SW480 (cell line): Measurements from ENCODE around the gene ALKBH5.
A peak's percentile ranks its signal among the peaks of the same experiment; 100 is the strongest.

Experiments used
- DNase-seq: peaks from one replicate; pipeline ENCODE4 v3.0.0-alpha.2; 2016; ENCODE audit warnings: low spot score

Gene ALKBH5

DNA sequence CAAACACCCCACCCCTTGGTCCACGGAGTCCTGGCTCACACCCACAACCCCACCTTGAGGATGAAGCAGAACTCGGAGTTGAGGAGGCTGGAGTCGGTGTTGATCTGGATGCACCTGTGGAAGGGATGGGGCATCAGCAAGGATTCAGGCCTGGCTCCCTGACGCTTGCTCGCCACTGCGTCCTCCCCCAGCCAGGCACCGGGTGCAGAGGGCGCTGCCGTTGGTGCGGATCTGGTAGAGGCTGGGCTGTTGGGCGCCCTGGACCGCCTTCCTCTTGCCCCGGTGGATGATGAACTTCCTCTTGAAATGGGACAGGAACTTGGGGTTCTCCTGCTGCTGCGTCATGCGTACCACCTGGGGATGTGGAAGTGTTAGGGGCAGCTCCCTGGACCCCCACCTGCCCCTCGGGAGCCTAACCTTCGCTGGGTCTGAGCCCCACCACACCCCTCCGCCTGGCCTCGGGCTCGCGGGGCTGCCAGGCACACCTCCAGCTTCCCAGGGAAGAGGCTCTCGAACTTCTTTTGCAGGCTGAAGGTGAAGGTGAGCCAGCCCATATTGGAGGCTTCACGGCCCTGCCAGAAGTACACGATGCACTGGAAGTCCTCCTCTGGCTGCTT, 62.6 kb downstream of the ALKBH5 start:
- DNase-seq = no peak

DNA sequence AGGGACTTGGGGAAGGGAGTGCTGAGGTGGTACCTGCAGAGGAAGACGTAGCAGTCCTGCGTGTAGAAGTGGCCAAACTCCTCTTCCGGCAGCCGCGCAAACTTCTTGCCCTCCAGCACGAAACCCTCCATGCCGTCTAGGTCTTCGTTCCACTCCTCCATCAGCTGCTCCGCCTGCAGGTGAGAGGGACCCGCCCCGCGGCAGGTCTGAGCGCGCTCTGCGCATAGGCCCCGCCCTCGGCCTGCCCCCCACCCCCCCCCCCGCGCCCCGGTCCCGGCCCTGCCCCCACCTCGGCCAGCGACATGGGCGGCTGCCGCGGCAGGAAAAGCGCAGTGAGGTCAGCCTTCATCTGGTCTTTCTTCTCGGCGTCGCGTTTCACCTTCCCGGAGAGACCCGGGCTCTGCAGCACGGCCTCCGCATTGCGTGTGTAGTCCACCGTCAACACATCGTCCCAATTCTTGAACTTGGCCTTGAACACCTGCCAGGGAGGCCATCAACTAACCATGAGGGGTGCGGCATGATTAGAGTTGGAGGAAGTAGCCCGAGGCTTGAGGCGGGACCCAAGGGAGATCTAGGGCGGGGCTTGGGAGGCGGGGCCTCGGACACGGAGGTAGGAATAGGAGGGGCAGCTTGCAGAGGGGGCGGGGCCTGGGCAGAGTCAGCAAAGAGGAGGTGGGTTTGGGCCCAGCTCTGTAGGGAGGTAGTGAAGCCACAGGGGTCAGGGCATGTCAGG, 63.4 kb downstream of the ALKBH5 start:
- no peak for DNase-seq

DNA sequence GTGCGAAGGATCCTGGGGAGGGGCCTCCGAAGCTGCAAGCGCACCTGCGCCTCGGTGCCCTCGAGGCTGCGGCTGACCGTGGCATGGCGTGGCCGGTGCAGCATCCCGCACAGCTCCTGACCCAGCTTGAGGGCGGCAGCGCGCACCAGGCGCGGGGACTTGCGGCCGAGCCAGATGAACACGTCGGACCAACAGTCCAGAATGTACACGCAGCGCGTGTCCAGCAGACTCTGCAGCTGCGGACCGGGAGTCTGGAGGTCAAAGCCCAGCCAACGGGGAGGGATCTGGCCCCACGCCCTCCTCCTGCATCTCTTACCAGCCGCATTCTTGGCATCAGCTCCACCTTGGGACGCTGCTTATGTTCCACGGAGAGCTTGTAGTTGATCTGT, 64.0 kb downstream of the ALKBH5 start:
- no peak for DNase-seq

DNA sequence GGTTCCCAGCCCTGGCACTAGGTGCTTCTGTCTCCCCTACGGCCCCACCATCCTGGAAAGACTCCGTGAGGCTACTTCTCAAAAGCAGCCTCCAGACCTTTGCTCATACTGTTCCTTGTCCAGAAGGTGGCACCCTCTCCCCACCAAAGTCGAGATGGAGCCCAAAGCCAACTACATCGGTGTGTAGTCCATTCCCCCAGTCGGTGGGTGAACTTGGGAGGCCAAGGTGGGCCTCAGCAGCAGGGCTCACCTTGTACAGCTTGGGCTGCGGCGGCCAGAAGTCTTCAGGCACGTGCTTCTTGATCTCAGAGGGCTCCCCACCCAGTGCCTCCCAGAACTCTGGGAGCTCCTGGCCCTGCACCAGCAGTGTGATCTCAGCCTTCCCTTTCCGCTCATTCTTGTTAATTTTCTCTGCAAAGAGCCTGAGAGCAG, 64.7 kb downstream of the ALKBH5 start:
- DNase-seq = peak; percentile 67

DNA sequence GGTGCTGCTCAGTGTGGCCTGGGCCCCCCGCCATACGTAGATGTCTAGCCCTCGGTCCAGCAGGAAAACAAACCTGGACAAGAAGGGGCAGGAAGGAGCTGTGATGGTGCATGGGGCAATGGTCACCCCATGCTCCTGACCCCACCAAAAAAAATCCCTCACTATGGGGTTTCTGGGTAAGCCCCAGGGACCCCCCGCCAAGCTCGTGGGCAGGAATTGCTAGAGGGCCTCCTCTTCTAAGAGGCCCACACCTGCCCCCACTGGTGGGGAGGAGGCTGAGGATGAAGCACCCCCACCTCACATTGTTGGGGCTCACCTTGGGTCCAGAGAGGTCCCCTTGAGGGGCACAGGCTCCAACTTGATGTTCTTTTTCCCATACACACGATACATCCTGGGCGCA, 65.2 kb downstream of the ALKBH5 start:
- DNase-seq = no peak

DNA sequence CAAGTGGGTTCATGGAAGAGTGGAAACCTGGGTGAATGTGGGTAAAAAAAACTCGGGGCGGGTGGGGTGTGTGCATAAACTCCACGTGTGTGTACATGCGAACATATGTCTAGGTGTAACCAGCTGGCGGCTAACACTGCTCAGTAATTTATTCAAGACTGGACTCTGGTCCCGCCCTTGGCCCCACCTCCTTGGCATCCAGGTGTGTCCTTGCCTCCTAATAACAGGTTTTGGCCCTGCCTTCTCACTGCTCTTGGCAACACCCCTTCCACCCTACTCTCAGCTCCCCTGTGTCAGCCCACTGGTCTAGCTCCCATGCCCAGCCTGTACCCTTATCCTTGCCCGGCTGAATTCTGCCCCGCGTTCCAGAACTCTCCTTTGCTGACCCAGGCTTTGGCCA, 66.6 kb downstream of the ALKBH5 start:
- no peak for DNase-seq

DNA sequence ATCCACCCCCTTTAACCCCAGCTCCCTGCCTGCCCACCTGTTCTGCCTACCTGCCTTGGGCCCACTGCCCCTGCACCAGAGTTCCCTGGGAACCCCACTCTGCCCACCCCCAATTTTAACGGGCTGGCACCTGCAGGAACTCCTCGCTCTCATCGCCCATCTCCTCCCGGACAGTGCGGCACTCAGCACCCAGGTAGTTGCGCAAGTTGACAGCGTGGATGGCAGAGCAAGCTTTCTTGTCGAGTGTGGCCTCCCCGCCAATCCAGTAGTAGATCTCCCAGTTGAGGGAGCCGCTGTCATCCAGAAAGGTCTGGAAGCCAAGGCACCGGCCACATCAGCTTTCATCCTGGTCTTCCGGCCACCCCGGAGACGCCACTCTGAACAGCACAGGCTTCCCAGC, 67.1 kb downstream of the ALKBH5 start:
- DNase-seq = no peak

DNA sequence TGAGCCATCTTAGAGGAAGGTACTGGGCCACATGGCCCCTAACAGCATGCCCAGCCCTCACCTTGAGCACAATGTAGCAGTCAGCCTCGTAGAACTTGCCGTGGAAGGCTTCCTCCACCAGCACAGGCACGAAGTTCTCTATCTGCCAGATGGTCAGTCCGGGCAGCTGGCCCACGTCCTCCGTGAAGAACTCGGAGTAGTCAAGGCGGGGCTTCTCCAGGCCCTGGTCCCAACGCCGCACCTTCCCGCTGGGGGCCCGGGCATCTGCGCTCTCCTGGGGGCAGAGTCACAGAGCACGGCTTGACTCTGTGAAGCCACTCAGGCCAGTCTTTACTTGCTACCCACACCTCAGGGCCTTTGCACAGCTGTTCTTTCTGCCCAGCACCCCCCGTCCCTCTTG, 67.6 kb downstream of the ALKBH5 start:
- no peak for DNase-seq

DNA sequence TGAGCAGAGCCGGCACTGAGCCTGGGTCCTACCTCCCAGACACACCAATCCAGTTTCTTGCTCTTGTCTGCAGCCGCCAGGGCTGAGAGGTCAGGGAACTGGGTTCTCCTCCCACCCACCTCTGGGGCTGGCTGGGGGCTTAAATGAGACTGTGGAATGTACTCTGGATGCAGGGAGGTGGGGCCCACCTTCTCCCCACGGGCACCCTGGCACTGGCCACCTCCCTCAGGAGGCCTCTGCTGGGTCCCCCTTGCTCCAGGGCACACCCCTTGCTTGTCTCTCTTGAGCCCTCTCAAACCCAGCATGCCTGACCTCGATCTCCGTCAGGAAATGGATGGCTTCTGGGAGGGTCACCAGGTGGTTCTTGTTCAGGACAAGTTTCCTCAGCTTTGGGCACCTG, 68.5 kb downstream of the ALKBH5 start:
- DNase-seq = no peak

DNA sequence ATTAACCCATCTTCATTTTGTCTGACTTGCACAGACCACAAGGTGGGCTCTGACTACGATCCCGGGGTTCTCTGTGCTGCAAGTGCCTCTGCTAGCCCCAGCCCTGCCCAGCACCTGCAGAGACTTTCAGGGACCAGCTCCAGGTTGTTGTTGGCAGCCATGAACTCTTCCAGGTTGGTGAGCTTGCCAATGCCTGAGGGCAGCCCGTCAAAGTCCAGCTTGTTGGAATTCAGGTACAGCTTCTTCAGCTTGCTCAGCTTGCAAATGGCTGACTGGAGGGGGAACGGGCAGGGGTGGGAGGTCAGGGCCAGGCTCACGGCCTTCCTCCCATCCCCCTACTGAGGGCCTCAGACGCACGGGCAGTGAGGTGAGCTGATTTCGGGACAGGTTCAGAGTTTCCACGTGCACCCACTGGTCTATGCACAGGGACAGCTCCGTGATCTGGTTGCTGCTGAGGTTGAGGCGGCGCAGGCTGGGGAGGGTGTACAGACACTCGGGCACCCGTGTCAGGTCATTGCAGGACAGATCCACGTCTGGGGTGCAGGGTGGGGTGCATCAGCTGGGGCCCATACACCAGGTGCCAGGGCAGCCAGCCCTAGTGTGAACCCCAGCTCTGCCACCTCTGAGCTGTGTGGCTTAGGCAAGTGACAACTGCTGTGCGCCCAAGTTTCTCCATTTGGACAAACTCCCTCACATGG, 69.7 kb downstream of the ALKBH5 start:
- DNase-seq = no peak

DNA sequence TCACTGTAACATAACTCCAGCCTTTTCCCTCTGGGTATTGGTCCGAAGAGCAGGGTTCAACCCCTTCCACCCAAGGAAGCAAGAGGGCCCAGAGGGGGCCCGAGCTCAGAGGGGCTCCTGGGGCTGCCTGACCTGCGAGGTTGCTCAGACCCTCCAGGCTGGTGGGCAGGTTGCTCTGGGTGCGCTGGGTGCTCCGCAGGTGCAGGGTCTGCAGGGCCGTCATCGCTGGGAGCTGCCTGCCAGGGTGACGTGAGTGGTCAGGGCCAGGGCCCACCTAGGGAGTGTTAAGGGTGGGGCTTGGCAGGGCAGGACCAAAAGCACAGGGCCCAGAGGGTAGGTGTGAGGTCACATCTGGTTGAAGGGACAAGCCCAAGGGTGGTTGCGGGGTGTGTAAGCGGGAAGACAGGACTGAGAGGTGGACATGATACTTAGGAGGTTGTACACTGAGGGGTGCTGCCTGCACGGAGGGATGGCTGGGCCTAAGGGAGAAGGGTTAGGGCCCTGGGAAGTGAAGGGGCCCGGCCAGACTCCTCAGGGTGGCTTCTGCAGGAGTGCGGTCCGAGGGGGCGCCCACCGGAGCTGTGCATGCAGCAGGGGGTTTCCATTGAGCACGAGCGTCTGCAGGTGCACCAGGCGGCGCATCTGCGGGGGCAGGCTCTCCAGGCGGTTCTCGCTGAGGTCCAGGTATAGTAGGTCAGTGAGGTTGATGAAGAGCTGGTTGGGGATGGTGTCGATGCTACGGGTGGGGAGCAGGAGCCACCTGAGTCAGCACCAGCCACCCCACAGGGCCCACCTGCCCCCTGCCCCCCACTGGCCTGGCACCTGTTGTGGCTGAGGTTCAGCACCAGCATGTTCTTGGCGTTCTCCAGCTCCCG, 70.6 kb downstream of the ALKBH5 start:
- DNase-seq = no peak

DNA sequence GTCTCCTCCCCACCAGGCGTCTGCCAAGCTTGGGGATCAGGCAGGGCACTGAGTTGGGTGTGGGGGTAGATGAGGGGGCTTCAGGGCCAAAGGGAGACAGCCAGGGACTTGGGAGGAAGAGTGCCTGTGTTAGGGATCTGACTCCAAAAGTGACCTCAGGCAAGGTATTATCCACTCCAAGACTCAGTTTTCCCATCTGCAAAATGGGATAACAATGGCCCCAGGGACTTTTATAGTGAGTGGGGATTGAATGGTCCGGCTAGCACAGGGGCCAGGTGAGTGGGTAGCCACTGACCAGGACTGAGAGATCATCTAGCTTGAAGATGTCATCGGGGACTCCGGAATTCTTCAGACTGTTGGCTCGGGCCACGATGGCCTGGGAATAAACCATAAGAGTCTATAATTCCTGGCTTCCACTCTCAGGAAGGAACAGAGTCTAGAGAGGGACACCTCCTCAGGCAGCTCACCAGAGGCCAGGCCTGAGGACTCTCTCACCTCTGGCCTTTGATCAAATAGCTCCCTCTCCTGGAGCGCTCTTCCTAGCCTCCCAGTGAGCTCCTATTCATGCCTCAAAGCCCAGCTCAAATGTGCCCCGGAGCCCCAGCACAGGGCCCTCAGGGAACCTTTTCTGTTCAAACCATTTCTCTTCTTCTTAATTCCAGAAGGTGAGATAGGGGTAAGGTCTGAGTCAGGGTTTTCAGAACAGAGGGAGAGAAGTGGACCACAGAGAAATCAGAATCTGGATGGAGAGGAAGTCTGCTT, 71.4 kb downstream of the ALKBH5 start:
- no peak for DNase-seq

DNA sequence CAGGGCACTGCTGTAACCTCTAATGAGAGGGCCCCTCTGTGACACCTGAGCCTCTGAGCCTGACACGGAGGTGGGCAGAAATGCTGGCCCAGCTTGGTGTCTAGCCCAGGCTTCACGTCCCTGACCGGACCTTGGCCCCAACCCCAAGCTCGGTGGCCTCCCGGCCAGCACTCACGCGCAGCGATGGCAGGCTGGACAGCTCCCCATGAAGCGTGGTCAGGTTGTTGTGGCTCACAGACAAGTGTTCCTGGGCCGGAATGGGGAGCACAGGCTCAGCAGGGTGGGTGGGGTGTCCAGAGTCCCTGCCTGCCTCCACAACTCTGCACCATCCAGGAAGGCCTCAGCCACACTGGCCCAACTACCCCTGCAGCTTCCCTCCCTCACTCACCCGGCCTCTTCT, 72.7 kb downstream of the ALKBH5 start:
- DNase-seq = no peak

DNA sequence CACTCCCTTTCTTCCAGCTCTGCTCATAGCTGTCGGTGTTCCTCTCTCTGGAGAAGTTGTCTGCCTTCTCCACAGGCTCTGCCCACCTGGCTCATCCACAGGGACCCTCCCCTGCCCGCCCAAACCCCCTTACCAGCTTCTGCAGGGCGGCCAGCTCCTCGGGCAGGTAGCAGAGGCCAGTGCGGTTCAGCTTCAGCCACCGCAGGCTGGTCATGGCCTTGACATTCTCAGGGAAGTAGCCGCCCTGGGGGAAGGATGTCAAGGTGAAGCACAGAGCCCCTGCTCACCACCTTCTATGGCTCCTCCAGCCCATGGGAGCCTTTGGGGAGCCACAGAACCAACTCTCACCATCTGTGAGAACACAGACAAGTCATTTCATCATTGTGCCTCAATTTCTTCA, 73.1 kb downstream of the ALKBH5 start:
- no peak for DNase-seq

DNA sequence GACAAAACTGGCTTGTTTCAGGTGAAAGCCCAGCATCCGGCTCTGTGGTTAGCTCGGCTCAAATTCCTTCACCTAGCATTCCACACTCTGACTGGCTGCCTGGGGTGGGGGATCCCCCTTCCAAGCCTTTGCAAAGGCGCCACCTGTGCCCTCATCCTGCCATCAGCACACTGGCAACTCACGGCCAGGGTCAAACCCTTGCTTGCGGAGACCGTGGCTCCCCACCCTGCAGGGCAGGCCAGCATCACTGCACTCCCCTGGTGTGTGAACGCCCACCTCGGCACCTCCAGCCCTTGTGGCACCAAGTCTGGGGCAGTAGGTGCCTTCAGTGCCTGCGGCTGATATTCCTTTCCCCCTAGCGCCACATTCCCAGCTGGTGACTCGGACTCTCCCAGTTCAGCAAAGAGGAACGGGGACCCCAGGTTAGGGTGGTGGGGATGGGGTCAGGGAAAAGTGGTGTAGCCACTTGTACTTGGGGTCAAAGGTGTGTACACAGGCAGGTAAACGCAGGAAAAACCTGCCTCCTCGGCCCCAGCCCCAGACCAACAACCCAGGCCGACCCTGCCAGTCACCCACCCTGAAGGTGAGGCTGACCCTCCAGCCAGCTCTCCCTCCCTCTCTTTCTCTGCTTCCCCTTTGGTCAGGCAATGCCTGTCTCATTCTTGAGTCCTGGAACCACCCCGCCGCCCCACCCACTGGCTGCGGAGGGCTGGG, 73.8 kb downstream of the ALKBH5 start:
- DNase-seq = peak; percentile 73

DNA sequence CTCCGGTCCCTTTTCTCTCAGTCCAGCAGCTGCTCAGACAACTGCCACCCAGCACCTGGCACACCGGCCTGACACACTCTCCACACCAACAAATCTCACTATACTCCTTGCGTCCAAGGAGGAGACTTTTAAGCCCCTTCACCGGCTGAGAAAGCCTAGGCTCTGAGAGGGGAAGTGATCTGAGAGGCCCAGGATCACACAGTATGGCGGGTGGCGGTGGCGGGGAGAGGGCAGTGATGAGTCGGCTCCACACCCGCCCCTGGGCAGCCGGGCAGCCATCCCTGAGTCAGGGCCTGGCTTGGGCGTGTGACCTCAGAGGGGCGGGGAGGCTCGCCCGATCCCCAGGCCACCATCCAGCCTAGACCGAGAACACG, 74.3 kb downstream of the ALKBH5 start:
- DNase-seq = peak; percentile 72

DNA sequence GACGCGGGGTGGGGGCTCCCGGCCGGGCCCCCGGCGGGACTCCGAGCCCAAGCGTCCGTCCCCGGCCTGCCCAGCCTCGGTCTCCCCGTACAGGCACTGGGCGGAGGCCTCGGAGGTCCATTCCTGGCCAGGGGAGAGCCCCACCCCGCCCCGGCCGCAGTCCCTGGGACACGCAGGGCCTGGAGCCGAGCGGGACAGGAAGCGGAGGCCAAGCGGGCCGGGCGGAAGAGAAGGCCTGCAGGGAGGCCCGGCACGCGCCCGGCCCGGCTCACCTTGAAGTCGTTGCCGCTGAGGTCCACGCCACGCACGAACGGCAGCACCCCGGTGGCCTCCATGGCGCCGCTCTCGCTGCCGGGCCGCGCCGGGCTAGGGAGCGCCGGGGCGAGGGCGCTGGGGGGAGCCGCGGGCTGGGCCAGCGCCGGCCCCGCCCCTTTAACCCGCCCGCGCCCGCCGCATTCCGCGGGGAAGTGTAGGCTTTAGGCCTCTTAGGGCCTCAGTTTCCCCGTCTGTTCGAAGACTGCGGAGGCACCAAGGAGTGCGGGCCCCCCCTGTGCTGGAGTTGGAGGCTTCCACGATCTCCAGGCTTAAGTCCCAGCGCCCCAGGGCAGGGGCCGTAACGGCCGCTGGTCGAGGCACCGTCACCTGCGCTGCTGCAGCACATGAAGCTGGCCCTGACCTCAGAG, 74.9 kb downstream of the ALKBH5 start, which contains the start of gene FLII:
TSS of gene FLII (minus strand) at position 383 of the 683 bp plus-strand sequence. CDS start at position 335, 48 bp downstream.
- no peak for DNase-seq
